Measurements from ENCODE around the gene FADS2.

DNA sequence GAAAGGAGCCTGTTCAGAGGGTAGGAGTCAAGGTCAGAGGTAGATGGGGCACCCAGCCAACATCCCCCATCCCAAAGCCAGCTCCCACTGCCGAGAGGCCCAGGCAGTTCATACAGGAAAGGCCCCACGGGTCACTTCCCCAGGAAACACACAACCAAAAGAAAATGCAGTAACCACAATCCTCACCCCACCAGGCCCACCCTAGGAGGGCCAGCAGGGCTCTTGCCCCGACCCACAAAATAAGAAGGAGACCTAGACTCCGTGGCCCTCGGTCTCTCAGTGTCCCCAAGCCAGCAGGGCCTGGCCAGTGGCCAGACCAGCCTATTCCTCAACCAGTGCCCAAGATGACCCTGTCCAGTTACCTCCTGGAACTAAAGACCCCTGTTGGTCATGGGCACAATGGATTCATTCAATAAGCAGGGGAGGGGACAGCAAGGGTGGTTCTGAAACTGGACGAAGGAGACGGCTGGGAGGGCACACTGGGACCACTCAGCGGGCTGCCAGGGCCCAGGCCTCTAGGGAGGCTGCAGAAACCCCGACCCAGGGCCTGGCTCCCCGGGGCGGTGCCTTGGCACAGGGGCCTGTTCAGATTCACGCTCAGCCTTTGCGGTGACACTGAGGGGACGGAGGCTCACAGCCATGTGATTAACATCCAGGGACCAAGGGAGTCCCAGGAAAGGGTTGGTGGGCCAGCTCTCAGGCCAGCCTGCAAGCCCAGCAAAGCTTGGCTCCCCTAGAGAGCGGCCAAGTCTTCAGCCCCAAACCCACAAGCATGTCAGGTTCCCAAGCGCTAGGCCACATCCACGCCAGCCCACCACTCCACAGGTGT lies 83.8 kb downstream of the FADS2 start:
- TF ChIP-seq CTCF (IDR thresholded peaks at IDR 0.05) (no peak), POLR2A (IDR thresholded peaks at IDR 0.05) (no peak)
